ENCODE results near the gene ABCD1.
"Not testable (repeated sequence)": the region's sequence is repeated elsewhere in the genome, so short reads cannot be mapped to it uniquely, and the experiment has no call there.

Gene ABCD1

GRCh38 chrX:153694687-153695270 lies 29.9 kb upstream of the ABCD1 start:
- no peak for DNase-seq

- no peak for DNase-seq
Measured at GRCh38 chrX:153696100-153696499, 28.6 kb upstream of the ABCD1 start.

- not testable (repeated sequence) for DNase-seq
Measured at GRCh38 chrX:153696538-153696937, 28.1 kb upstream of the ABCD1 start.

GRCh38 chrX:153696986-153697722 lies 27.5 kb upstream of the ABCD1 start:
- DNase-seq: not testable (repeated sequence)

- DNase-seq: no peak
Measured at GRCh38 chrX:153697924-153698865, 26.5 kb upstream of the ABCD1 start.

- DNase-seq: not testable (repeated sequence)
Measured at GRCh38 chrX:153699210-153699783, 25.4 kb upstream of the ABCD1 start.

GRCh38 chrX:153699784-153700371 lies 24.8 kb upstream of the ABCD1 start:
- not testable (repeated sequence) for DNase-seq

GRCh38 chrX:153700376-153700945 lies 24.2 kb upstream of the ABCD1 start:
- no peak for DNase-seq

GRCh38 chrX:153700967-153701366 lies 23.7 kb upstream of the ABCD1 start:
- no peak for DNase-seq

- no peak for DNase-seq
Measured at GRCh38 chrX:153701706-153702105, 22.9 kb upstream of the ABCD1 start.

GRCh38 chrX:153702336-153703035 lies 22.2 kb upstream of the ABCD1 start:
- no peak for DNase-seq

GRCh38 chrX:153703036-153703370 lies 21.7 kb upstream of the ABCD1 start:
- DNase-seq: no peak

- no peak for DNase-seq
Measured at GRCh38 chrX:153704021-153704526, 20.6 kb upstream of the ABCD1 start.

- not testable (repeated sequence) for DNase-seq
Measured at GRCh38 chrX:153704631-153705402, 19.8 kb upstream of the ABCD1 start.

- not testable (repeated sequence) for DNase-seq
Measured at GRCh38 chrX:153705403-153706060, 19.1 kb upstream of the ABCD1 start.

- DNase-seq: no peak
Measured at GRCh38 chrX:153706799-153707198, 17.9 kb upstream of the ABCD1 start.

- no peak for DNase-seq
Measured at GRCh38 chrX:153707406-153707805, 17.2 kb upstream of the ABCD1 start.

- no peak for DNase-seq
Measured at GRCh38 chrX:153708415-153708814, 16.2 kb upstream of the ABCD1 start.

GRCh38 chrX:153709726-153710674 lies 14.7 kb upstream of the ABCD1 start:
- DNase-seq: no peak
